ENCODE results near the gene ATP1B4. TPM values are rescaled to one million over a fixed set of nuclear protein-coding genes. Genes with fewer than 3 reads are reported as not detected.

ATP1B4 gene
- total and polyA plus RNA-seq, 4 donors = not detected

- Histone ChIP-seq H3K4me1 (ENCODE audit: control insufficient read depth in 4 of 4, insufficient read depth in 4 of 4, low read length in 3 of 4) (no peaks in the 10 kb centered on the region), H3K9me3 (ENCODE audit: control insufficient read depth in 4 of 4, low read length in 3 of 4) (peaks cover 0 to 3% (median 0%) of the 10 kb centered on the region in 4 donors), H3K27me3 (ENCODE audit: control insufficient read depth in 4 of 4, insufficient read depth in 4 of 4, low read length in 3 of 4) (no peaks in the 10 kb centered on the region), H3K27ac (ENCODE audit: low read depth in 1 of 2, low read length in 2 of 2) (no peak overlapping the region), H3K4me3 (ENCODE audit: low read depth in 1 of 3, low read length in 3 of 3) (no peak overlapping the region), H3K36me3 (ENCODE audit: control insufficient read depth in 4 of 4, insufficient read depth in 3 of 4, low read depth in 1 of 4, low read length in 3 of 4) (no peaks in the 10 kb centered on the region), H3K9ac (ENCODE audit: low read depth in 1 of 2, low read length in 2 of 2) (no peak overlapping the region)
- TF ChIP-seq EGR1 (IDR thresholded peaks at IDR 0.05; ENCODE audit: low read depth in 2 of 2) (no peak), SP1 (IDR thresholded peaks at IDR 0.05) (no peak), ZBTB33 (IDR thresholded peaks at IDR 0.05) (no peak), ATF3 (IDR thresholded peaks at IDR 0.05) (no peak), GABPA (IDR thresholded peaks at IDR 0.05 in 1 of 2, conservative IDR thresholded peaks at IDR 0.05 in 1 of 2) (no peak), TAF1 (conservative IDR thresholded peaks at IDR 0.05) (no peak), YY1 (IDR thresholded peaks at IDR 0.05) (no peak), RAD21 (IDR thresholded peaks at IDR 0.05) (no peak), NR2F2 (IDR thresholded peaks at IDR 0.05) (no peak), HNF4A (conservative IDR thresholded peaks at IDR 0.05) (no peak), RXRA (IDR thresholded peaks at IDR 0.05) (no peak)
- WGBS = 79% methylated on average over 4 of the region's 4 CpGs
- no peak for DNase-seq (ENCODE audit: low spot score)
Observed at GRCh38 chrX:120350450-120351138, 11.3 kb upstream of the ATP1B4 start.

DNA sequence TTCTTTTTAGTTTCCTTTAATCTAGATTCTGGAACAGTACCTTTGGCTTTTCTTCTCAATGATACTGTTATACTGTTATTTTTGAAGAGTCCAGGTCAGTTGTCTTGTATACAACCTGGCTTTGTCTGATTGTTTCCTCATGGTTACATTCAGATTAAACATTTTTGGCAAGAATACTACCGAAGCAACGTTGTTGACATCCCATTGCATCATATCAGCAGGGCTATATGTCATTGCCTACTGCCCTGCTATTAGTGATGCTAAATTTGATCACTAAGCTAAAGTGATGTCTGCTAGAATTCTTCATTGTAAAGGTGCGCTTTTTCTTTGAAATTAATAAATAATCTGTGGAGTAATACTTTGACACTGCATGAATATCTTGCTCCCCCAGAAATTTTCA lies 5.8 kb upstream of the ATP1B4 start:
- H3K4me3 ChIP-seq (ENCODE audit: low read depth in 1 of 3, low read length in 3 of 3) = no peak overlapping the region
- no peaks in the 10 kb centered on the region for H3K36me3 ChIP-seq (ENCODE audit: control insufficient read depth in 4 of 4, insufficient read depth in 3 of 4, low read depth in 1 of 4, low read length in 3 of 4)
- H3K9ac ChIP-seq (ENCODE audit: low read depth in 1 of 2, low read length in 2 of 2) = no peak overlapping the region
- H3K27me3 ChIP-seq (ENCODE audit: control insufficient read depth in 4 of 4, insufficient read depth in 4 of 4, low read length in 3 of 4) = peaks cover 0 to 2% (median 0%) of the 10 kb centered on the region in 4 donors
- WGBS = 71% methylated on average over 3 of the region's 3 CpGs
- no peak for DNase-seq (ENCODE audit: low spot score)
- peaks cover 0 to 3% (median 0%) of the 10 kb centered on the region in 4 donors for H3K9me3 ChIP-seq (ENCODE audit: control insufficient read depth in 4 of 4, low read length in 3 of 4)
- TF ChIP-seq, protein P1, sequence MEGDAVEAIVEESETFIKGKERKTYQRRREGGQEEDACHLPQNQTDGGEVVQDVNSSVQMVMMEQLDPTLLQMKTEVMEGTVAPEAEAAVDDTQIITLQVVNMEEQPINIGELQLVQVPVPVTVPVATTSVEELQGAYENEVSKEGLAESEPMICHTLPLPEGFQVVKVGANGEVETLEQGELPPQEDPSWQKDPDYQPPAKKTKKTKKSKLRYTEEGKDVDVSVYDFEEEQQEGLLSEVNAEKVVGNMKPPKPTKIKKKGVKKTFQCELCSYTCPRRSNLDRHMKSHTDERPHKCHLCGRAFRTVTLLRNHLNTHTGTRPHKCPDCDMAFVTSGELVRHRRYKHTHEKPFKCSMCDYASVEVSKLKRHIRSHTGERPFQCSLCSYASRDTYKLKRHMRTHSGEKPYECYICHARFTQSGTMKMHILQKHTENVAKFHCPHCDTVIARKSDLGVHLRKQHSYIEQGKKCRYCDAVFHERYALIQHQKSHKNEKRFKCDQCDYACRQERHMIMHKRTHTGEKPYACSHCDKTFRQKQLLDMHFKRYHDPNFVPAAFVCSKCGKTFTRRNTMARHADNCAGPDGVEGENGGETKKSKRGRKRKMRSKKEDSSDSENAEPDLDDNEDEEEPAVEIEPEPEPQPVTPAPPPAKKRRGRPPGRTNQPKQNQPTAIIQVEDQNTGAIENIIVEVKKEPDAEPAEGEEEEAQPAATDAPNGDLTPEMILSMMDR (IDR thresholded peaks at IDR 0.05; ENCODE audit: low read depth, low read length, missing input control) = no peak
- no peak for TF ChIP-seq FOXA2 (IDR thresholded peaks at IDR 0.05)
- no peak for TF ChIP-seq ZBTB33 (IDR thresholded peaks at IDR 0.05)
- TF ChIP-seq HNF4A (conservative IDR thresholded peaks at IDR 0.05) = no peak
- no peak for TF ChIP-seq JUND (IDR thresholded peaks at IDR 0.05)
- TF ChIP-seq REST (IDR thresholded peaks at IDR 0.05) = no peak
- no peak for TF ChIP-seq HNF4G (IDR thresholded peaks at IDR 0.05)
- TF ChIP-seq SP1 (IDR thresholded peaks at IDR 0.05) = no peak
- TF ChIP-seq NR2F2 (IDR thresholded peaks at IDR 0.05) = no peak
- no peak for TF ChIP-seq GABPA (IDR thresholded peaks at IDR 0.05 in 1 of 2, conservative IDR thresholded peaks at IDR 0.05 in 1 of 2)
- TF ChIP-seq FOXA1 (IDR thresholded peaks at IDR 0.05) = no peak
- TF ChIP-seq YY1 (IDR thresholded peaks at IDR 0.05) = no peak
- no peak for TF ChIP-seq TAF1 (conservative IDR thresholded peaks at IDR 0.05)
- no peaks in the 10 kb centered on the region for H3K4me1 ChIP-seq (ENCODE audit: control insufficient read depth in 4 of 4, insufficient read depth in 4 of 4, low read length in 3 of 4)
- no peak overlapping the region for H3K27ac ChIP-seq (ENCODE audit: low read depth in 1 of 2, low read length in 2 of 2)

All from liver (tissue), 9 donors.